ENCODE data around the gene PRKCH.
A peak's percentile ranks its signal among the peaks of the same experiment; 100 is the strongest.

PRKCH gene

GRCh38 chr14:61559641-61560201 lies 238.3 kb downstream of the PRKCH start:
- no peak for DNase-seq

- DNase-seq, result no peak
Measured at GRCh38 chr14:61560323-61560722, 238.9 kb downstream of the PRKCH start.

- no peak for DNase-seq
Measured at GRCh38 chr14:61561104-61561503, 239.7 kb downstream of the PRKCH start.

GRCh38 chr14:61561657-61562276 lies 240.4 kb downstream of the PRKCH start:
- no peak for DNase-seq

- DNase-seq, result no peak
Measured at GRCh38 chr14:61562321-61563161, 241.2 kb downstream of the PRKCH start.

- no peak for DNase-seq
Measured at GRCh38 chr14:61563162-61563511, 241.8 kb downstream of the PRKCH start.

- DNase-seq, result no peak
Measured at GRCh38 chr14:61563880-61564617, 242.7 kb downstream of the PRKCH start.

GRCh38 chr14:61564618-61565091 lies 243.3 kb downstream of the PRKCH start:
- no peak for DNase-seq

- no peak for DNase-seq
Measured at GRCh38 chr14:61565181-61565580, 243.8 kb downstream of the PRKCH start.

GRCh38 chr14:61565836-61566536 lies 244.6 kb downstream of the PRKCH start:
- no peak for DNase-seq

GRCh38 chr14:61566537-61567225 lies 245.3 kb downstream of the PRKCH start:
- DNase-seq, result no peak

- DNase-seq, result peak; percentile 34
Measured at GRCh38 chr14:61567838-61568571, 246.6 kb downstream of the PRKCH start.

GRCh38 chr14:61568572-61569011 lies 247.2 kb downstream of the PRKCH start:
- peak; percentile 40 for DNase-seq

- DNase-seq, result no peak
Measured at GRCh38 chr14:61569308-61569707, 247.9 kb downstream of the PRKCH start.

GRCh38 chr14:61569812-61570548 lies 248.6 kb downstream of the PRKCH start:
- DNase-seq, result peak; percentile 80

GRCh38 chr14:61570549-61571290 lies 249.3 kb downstream of the PRKCH start:
- DNase-seq, result no peak

- no peak for DNase-seq
Measured at GRCh38 chr14:61571917-61572316, 250.5 kb downstream of the PRKCH start.

- DNase-seq, result no peak
Measured at GRCh38 chr14:61573321-61573720, 251.9 kb downstream of the PRKCH start.

- DNase-seq, result no peak
Measured at GRCh38 chr14:61573748-61574513, 252.6 kb downstream of the PRKCH start.
